GM12873 (cell line): Measurements from ENCODE around the gene THAP4.

Experiments used
- TF ChIP-seq, protein P1 (sequence below): IDR thresholded peaks from 2 replicates; pipeline ENCODE4 v1.5.1; 2012; ENCODE audit warnings: low read depth, mild to moderate bottlenecking, moderate library complexity, low read length, control low read depth; ENCODE audit not compliant: insufficient read depth; ENCODE audit errors: missing control alignments

The THAP4 gene

DNA sequence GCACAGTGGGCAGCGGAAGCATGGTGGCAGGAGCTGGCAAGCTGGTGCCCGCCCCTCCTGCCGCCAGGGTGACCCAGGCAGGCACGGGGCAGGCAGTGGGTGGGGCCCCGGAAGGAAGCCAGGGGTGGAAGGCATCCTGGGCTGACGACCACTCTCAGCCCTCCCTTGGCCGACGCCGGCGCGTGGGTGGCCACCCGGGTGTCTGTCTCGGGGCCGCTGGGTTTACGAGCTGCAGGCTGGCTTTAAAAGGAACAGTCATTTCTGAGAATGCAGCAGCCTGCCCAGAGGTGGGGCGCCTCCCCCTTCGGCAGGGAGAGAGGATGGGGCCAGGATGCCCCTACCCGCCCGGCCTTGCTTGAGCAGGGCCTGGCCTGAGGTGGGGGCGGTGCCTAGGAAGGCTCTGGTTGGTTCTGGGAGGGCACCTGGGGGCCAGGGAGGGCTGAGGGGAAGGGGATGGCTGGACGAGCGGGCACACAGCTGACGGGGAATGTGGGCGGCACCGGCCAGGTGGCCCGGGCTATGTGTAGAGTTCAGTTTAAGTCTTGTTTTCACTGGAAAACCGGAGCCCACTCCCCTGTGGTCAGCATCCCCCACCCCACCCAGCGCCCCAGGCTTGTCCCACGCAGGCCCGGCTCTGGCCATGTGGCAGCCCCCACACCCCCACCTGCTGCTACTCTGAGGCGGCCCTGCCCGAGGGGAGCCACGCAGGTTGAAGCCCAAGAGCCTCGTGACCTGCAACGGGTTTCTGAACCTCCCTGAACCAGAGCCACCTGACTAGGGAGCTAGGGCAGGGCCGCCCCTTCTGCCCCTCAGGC lies 72.2 kb downstream of the THAP4 start:
- TF ChIP-seq, protein P1, sequence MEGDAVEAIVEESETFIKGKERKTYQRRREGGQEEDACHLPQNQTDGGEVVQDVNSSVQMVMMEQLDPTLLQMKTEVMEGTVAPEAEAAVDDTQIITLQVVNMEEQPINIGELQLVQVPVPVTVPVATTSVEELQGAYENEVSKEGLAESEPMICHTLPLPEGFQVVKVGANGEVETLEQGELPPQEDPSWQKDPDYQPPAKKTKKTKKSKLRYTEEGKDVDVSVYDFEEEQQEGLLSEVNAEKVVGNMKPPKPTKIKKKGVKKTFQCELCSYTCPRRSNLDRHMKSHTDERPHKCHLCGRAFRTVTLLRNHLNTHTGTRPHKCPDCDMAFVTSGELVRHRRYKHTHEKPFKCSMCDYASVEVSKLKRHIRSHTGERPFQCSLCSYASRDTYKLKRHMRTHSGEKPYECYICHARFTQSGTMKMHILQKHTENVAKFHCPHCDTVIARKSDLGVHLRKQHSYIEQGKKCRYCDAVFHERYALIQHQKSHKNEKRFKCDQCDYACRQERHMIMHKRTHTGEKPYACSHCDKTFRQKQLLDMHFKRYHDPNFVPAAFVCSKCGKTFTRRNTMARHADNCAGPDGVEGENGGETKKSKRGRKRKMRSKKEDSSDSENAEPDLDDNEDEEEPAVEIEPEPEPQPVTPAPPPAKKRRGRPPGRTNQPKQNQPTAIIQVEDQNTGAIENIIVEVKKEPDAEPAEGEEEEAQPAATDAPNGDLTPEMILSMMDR: no peak

DNA sequence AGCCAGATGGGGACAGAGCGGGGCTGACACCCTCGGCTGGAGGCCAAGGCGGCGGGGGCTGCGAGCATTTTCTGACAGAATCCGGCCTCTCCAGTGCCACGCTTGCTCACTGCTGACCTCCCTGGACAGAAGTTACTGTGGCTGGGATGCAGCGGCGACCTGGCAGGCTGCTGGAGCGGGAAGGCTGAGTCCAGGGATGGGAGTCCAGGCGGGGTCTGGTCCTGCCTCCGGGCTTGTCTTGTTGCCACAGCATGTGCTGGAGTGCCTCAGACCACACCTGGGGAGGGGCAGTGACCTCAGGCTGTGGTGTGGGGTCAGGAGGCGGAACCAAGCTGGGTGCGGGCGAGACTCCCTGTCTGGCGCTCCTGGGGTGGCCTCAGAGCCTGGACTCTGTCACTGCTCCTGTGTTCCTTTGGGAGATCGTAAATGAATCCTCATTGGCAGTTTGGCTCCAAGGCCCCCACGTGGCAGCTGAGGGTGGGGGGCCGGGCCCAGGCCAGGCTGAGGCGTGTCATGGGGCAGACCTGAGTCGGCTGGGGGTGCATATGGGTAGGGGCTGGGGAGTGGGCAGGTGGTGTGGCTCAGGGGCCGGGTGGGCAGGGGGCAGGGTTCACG lies 72.9 kb downstream of the THAP4 start:
- TF ChIP-seq, protein P1: no peak

DNA sequence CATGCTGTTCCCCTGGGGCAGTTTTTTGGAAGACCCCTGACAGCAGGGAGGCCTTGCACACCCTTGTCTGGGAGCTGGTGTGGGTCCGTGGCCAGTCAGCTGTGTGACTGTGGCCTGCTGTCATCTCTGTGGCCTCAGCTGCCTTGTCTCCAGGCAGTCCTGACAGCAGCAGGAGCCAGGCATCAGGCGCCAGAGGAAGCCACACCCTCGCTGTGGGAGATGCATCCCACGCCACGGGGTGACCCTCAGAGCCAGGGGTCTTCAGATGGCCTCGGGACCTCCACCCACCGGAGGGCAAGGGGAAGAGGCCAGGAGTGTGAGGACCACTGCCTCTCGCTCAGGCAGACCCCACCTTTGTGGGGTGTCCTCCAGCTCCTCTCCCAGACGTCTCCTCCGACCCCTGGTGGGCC lies 73.4 kb downstream of the THAP4 start:
- TF ChIP-seq, protein P1: no peak

DNA sequence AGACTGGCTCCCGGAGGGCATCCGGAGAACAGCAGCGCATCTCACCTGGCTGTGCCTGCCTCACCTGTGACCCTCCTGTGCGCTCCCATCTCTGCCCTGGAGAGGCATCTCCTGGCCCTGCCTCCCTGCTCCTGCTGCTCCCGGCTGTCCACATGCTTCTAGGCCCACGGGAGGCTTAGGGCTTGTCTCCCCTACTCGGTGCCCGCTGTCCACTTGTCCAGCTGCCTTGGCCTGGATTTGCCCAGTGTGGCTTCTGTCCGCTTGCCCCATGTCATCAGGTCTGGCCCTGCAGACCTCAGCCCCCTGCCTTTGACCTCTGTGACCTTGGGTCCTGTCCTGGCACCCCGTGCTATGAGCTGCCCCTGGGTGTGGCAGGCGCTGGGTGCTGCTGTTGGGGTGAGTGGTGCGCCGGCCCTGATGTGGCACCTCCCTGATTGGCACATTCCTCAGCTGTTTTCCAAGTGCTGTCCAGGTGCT lies 73.9 kb downstream of the THAP4 start:
- TF ChIP-seq, protein P1: no peak

DNA sequence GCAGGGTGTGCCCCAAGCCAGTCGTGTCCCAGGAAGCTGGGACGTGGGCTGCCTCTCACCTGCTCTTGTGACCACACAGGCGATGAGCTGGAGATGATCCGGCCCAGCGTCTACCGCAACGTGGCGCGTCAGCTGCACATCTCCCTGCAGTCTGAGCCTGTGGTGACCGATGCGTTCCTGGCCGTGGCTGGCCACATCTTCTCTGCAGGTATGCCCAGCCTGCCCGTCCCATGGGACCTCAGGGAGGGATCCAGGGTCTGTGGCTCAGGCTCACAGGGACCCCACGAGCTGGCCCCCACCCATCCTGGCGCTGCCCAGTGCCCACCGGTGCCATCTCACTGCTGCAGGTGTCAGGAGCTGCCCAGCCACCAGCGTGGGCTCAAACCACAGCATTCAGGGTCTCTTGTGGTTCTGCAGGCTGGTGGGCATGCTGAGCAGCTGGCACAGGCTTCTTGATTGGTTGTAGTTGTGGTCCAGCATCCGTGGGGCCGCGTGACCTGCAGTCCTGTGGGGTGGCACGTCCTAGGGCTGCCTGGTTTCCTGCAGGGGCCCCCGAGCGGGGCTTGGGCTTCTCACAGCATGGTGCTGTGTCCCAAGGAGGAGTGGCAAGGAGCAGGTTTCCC lies 74.6 kb downstream of the THAP4 start:
- TF ChIP-seq, protein P1: no peak

DNA sequence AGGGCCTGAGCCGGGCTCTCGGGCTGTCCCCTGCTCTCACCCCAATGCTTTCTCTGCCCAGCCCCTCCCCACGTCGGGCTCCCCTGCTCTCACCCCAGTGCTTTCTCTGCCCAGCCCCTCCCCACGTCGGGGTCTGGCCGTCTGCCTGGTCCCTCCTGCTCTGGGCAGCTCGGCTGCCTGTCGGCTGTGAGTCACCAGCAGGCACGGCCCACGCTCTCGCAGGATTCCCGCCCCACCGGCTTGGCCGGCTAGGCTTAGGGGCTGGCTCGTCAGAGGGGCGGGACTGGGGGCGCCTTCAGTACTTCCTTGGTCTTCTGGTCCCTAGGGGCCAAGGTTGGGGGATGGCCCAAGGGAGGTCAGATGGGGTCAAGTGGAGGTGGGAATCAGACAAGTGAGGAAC lies 75.1 kb downstream of the THAP4 start:
- TF ChIP-seq, protein P1: no peak

DNA sequence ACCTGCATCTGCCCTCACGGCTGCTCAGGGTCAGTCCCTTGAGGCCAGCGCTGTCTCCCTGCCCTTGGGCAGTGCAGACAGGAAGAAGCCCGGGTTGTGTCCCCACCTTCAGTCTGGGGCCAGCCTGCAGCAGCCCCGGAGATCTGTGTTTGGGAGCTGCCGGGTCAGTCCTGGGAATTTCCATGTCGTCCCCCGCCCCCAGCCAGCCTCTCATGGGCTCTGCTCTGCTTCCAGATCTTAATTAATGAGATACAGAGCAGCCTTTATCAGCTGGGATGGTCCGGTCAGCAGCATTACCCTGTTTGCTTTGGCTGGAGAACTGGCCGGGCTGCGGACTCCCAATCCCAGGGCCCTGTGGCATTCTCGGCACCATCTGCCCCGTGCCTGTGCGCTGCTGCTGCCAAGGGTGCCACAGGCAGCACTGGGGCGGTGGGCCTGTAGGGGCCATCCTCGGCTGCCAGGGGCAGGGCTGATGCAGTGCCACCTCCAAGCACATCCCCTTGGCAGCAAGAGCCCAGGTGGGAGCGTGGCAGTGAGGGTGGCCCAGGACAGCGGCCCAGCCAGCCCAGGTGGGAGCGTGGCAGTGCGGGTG lies 76.0 kb downstream of the THAP4 start:
- TF ChIP-seq, protein P1: no peak
